ENCODE data around the gene TRIM41. TPM values are rescaled to one million over a fixed set of nuclear protein-coding genes. Genes with fewer than 3 reads are reported as not detected.

Gene TRIM41
- polyA plus RNA-seq, 1 donor (not counting 4 experiments of a cell fraction or from before 2014, with no cell fraction given): 13.4 TPM

GRCh38 chr5:181280251-181280762, 57.2 kb downstream of the TRIM41 start:
- FAIRE-seq: no peak
- TF ChIP-seq EZH2 (IDR thresholded peaks at IDR 0.05; ENCODE audit: low read length): no peak
- TF ChIP-seq CTCF (optimal IDR thresholded peaks at IDR 0.05 in 1 of 3, IDR thresholded peaks at IDR 0.05 in 1 of 3, conservative IDR thresholded peaks at IDR 0.05 in 1 of 3; ENCODE audit: extremely low read depth in 1 of 3, insufficient read depth in 2 of 3, low read length in 3 of 3): no peak
- no peak overlapping the region for H3K4me2 ChIP-seq (ENCODE audit: control insufficient read depth, extremely low read depth, insufficient read depth, low read depth, low read length)
- H4K20me1 ChIP-seq (ENCODE audit: control insufficient read depth, extremely low read depth, insufficient read depth, low read length): no peaks in the 10 kb centered on the region
- dilution Hi-C loops (cut with MboI; ENCODE audit: extremely low pct_ligation_motif_present, low sequenced_read_pairs): no loop called here
- no peaks in the 10 kb centered on the region for H3K4me1 ChIP-seq (ENCODE audit: control insufficient read depth, extremely low read depth, insufficient read depth, low read length)
- no peak overlapping the region for H2AFZ ChIP-seq (ENCODE audit: control insufficient read depth, low read length)
- H3K27ac ChIP-seq (ENCODE audit: control insufficient read depth, insufficient read depth, low read length): no peak overlapping the region
- no peaks in the 10 kb centered on the region for H3K9me3 ChIP-seq (ENCODE audit: control insufficient read depth, low read depth, low read length)
- no peaks in the 10 kb centered on the region for H3K36me3 ChIP-seq (ENCODE audit: control insufficient read depth in 2 of 2, extremely low read depth in 1 of 2, insufficient read depth in 2 of 2, low read length in 2 of 2)
- DNase-seq (ENCODE audit: low read depth, low spot score): no peak
- no peaks in the 10 kb centered on the region for H3K79me2 ChIP-seq (ENCODE audit: control insufficient read depth, insufficient read depth, low read length)
- H3K9me1 ChIP-seq (ENCODE audit: control insufficient read depth, extremely low read depth, insufficient read depth, low read length): no peaks in the 10 kb centered on the region
- H3K4me3 ChIP-seq (ENCODE audit: control insufficient read depth in 2 of 3, extremely low read depth in 1 of 3, insufficient read depth in 2 of 3, low read depth in 1 of 3, low read length in 3 of 3): no peak overlapping the region
- H3K27me3 ChIP-seq (ENCODE audit: control insufficient read depth, extremely low read depth, insufficient read depth, low read length): no peaks in the 10 kb centered on the region
- H3K9ac ChIP-seq (ENCODE audit: control insufficient read depth, extremely low read depth, insufficient read depth, low read length): no peak overlapping the region

- Histone ChIP-seq H3K9me3 (ENCODE audit: control insufficient read depth, low read depth, low read length) (no peaks in the 10 kb centered on the region), H3K4me2 (ENCODE audit: control insufficient read depth, extremely low read depth, insufficient read depth, low read depth, low read length) (no peak overlapping the region), H2AFZ (ENCODE audit: control insufficient read depth, low read length) (no peak overlapping the region), H3K27me3 (ENCODE audit: control insufficient read depth, extremely low read depth, insufficient read depth, low read length) (no peaks in the 10 kb centered on the region), H3K36me3 (ENCODE audit: control insufficient read depth in 2 of 2, extremely low read depth in 1 of 2, insufficient read depth in 2 of 2, low read length in 2 of 2) (no peaks in the 10 kb centered on the region), H3K27ac (ENCODE audit: control insufficient read depth, insufficient read depth, low read length) (no peak overlapping the region), H3K9me1 (ENCODE audit: control insufficient read depth, extremely low read depth, insufficient read depth, low read length) (no peaks in the 10 kb centered on the region), H3K4me3 (ENCODE audit: control insufficient read depth in 2 of 3, extremely low read depth in 1 of 3, insufficient read depth in 2 of 3, low read depth in 1 of 3, low read length in 3 of 3) (no peak overlapping the region), H3K79me2 (ENCODE audit: control insufficient read depth, insufficient read depth, low read length) (no peaks in the 10 kb centered on the region), H3K4me1 (ENCODE audit: control insufficient read depth, extremely low read depth, insufficient read depth, low read length) (no peaks in the 10 kb centered on the region), H4K20me1 (ENCODE audit: control insufficient read depth, extremely low read depth, insufficient read depth, low read length) (no peaks in the 10 kb centered on the region), H3K9ac (ENCODE audit: control insufficient read depth, extremely low read depth, insufficient read depth, low read length) (no peak overlapping the region)
- dilution Hi-C loops (cut with MboI; ENCODE audit: extremely low pct_ligation_motif_present, low sequenced_read_pairs): no loop called here
- FAIRE-seq (no peak), DNase-seq (ENCODE audit: low read depth, low spot score) (no peak)
- TF ChIP-seq CTCF (optimal IDR thresholded peaks at IDR 0.05 in 1 of 3, IDR thresholded peaks at IDR 0.05 in 1 of 3, conservative IDR thresholded peaks at IDR 0.05 in 1 of 3; ENCODE audit: extremely low read depth in 1 of 3, insufficient read depth in 2 of 3, low read length in 3 of 3) (no peak), EZH2 (IDR thresholded peaks at IDR 0.05; ENCODE audit: low read length) (no peak)
Observed at GRCh38 chr5:181281077-181281983, 58.2 kb downstream of the TRIM41 start.

Measured in keratinocyte (primary cell).